ENCODE measurements around the gene BTAF1.

BTAF1 gene

DNA sequence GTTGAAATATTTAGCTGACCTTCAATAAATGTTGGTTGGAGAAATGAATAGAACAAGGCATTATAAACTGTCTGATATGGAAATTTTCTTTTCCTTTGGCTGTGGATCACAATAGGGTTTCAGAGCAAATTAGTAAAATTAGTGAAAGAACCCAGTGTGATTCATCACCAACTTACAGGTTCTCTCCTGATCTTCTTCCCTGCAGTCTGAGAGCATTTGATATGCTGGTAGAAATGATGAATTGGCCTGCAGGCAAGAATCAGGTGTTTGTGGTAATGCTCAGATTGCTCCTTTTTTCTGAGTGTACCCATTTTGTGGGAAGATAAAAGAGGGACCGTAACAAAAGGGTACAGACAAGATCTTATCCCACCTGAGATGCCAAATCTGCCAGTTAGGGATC is 51.9 kb downstream of the BTAF1 start:
- no peaks in the 10 kb centered on the region for H3K4me1 ChIP-seq (ENCODE audit: insufficient read depth, poor library complexity, severe bottlenecking)
- H3K27ac ChIP-seq (ENCODE audit: poor library complexity, severe bottlenecking), result no peak overlapping the region
- H3K36me3 ChIP-seq (ENCODE audit: low read depth), result peaks cover 43% of the 10 kb centered on the region
- no peaks in the 10 kb centered on the region for H3K27me3 ChIP-seq (ENCODE audit: insufficient read depth, poor library complexity, severe bottlenecking)
- TF ChIP-seq, protein P1, sequence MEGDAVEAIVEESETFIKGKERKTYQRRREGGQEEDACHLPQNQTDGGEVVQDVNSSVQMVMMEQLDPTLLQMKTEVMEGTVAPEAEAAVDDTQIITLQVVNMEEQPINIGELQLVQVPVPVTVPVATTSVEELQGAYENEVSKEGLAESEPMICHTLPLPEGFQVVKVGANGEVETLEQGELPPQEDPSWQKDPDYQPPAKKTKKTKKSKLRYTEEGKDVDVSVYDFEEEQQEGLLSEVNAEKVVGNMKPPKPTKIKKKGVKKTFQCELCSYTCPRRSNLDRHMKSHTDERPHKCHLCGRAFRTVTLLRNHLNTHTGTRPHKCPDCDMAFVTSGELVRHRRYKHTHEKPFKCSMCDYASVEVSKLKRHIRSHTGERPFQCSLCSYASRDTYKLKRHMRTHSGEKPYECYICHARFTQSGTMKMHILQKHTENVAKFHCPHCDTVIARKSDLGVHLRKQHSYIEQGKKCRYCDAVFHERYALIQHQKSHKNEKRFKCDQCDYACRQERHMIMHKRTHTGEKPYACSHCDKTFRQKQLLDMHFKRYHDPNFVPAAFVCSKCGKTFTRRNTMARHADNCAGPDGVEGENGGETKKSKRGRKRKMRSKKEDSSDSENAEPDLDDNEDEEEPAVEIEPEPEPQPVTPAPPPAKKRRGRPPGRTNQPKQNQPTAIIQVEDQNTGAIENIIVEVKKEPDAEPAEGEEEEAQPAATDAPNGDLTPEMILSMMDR (IDR thresholded peaks at IDR 0.05; ENCODE audit: poor library complexity, severe bottlenecking), result no peak
- no peaks in the 10 kb centered on the region for H3K9me3 ChIP-seq (ENCODE audit: severe bottlenecking)
- no peak overlapping the region for H3K4me3 ChIP-seq (ENCODE audit: severe bottlenecking)
- no peak for DNase-seq (ENCODE audit: low spot score)
- no peak for ATAC-seq (ENCODE audit: low read depth)

DNA sequence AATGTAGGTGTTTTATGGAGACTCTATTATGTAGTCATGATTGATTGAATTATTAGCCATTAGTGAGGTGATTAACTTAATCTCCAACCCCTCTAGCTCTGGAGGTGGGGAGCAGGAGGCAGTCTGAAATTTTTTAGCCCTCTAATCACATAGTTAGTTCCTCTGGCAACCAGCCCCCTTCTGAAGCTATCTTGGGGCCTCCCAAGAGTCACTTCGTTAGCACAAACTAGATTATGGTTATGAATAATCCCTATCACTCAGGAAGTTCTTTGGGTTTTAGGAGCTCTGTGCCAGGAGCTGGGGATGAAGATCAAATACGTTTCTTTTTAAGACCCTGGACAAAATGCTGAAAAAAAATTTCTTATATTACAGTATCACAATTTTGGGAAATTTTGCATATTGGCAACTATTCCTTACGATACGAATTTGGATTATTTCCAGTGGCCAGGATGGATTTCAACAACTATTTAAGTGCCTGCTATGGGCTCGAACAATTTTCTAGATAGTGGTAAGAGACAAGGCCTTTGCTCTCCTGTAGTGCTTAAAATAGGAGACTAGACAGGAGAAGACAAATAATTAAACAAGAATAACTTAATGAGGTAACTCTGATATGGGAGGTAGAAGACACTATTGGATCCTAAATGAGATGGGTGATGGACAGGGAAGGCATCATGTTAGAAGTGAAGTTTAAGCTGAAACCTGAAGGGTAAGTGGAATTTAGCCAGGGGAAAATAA is 52.9 kb downstream of the BTAF1 start:
- Histone ChIP-seq H3K27me3 (ENCODE audit: insufficient read depth, poor library complexity, severe bottlenecking) (no peaks in the 10 kb centered on the region), H3K27ac (ENCODE audit: poor library complexity, severe bottlenecking) (no peak overlapping the region), H3K9me3 (ENCODE audit: severe bottlenecking) (no peaks in the 10 kb centered on the region), H3K4me3 (ENCODE audit: severe bottlenecking) (no peak overlapping the region), H3K36me3 (ENCODE audit: low read depth) (peaks cover 46% of the 10 kb centered on the region), H3K4me1 (ENCODE audit: insufficient read depth, poor library complexity, severe bottlenecking) (no peaks in the 10 kb centered on the region)
- TF ChIP-seq, protein P1 (IDR thresholded peaks at IDR 0.05; ENCODE audit: poor library complexity, severe bottlenecking), result no peak
- ATAC-seq (ENCODE audit: low read depth) (no peak), DNase-seq (ENCODE audit: low spot score) (no peak)

DNA sequence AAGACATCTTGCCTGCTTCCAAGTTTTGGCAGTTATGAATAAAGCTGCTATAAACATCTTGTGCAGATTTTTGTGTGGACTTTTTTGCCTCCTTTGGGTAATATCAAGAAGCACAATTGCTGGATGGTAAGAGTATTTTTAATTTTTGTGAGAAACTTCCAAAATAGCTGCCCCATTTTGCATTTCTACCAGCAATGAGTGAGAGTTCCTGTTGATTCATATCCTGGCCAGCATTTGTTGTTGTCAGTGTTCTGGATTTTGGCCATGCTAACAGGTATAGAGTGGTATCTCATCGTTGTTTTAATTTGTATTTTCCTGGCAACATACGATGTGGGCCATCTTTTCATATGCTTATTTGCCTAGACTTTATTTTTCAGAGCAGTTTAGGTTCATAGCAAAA is 53.9 kb downstream of the BTAF1 start:
- H3K9me3 ChIP-seq (ENCODE audit: severe bottlenecking), result no peaks in the 10 kb centered on the region
- H3K27me3 ChIP-seq (ENCODE audit: insufficient read depth, poor library complexity, severe bottlenecking), result no peaks in the 10 kb centered on the region
- H3K27ac ChIP-seq (ENCODE audit: poor library complexity, severe bottlenecking), result no peak overlapping the region
- no peaks in the 10 kb centered on the region for H3K4me1 ChIP-seq (ENCODE audit: insufficient read depth, poor library complexity, severe bottlenecking)
- DNase-seq (ENCODE audit: low spot score), result no peak
- TF ChIP-seq, protein P1 (IDR thresholded peaks at IDR 0.05; ENCODE audit: poor library complexity, severe bottlenecking), result no peak
- H3K36me3 ChIP-seq (ENCODE audit: low read depth), result peaks cover 48% of the 10 kb centered on the region
- no peak overlapping the region for H3K4me3 ChIP-seq (ENCODE audit: severe bottlenecking)
- no peak for ATAC-seq (ENCODE audit: low read depth)

DNA sequence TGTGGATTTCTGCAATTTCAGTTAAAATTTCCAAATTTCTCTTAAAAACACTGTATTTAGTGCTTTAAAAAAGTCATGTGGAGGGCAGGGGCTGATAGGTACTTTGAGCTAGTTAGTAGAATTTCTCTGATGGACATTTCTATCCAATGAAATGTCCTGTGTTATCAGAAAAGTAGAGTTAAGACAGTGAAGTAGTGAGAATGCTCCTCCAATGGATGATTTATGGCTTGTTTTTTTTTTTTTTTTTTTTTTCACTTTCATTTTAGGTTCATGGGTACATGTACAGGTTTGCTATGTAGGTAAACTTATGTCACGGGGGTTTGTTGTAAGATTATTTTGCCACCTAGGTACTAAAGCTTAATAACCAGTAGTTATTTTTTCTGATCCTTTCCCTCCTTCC is 55.0 kb downstream of the BTAF1 start:
- ATAC-seq (ENCODE audit: low read depth) (no peak), DNase-seq (ENCODE audit: low spot score) (no peak)
- Histone ChIP-seq H3K36me3 (ENCODE audit: low read depth) (peaks cover 51% of the 10 kb centered on the region), H3K4me1 (ENCODE audit: insufficient read depth, poor library complexity, severe bottlenecking) (no peaks in the 10 kb centered on the region), H3K27me3 (ENCODE audit: insufficient read depth, poor library complexity, severe bottlenecking) (no peaks in the 10 kb centered on the region), H3K4me3 (ENCODE audit: severe bottlenecking) (no peak overlapping the region), H3K9me3 (ENCODE audit: severe bottlenecking) (no peaks in the 10 kb centered on the region), H3K27ac (ENCODE audit: poor library complexity, severe bottlenecking) (no peak overlapping the region)
- TF ChIP-seq, protein P1 (IDR thresholded peaks at IDR 0.05; ENCODE audit: poor library complexity, severe bottlenecking), result no peak

DNA sequence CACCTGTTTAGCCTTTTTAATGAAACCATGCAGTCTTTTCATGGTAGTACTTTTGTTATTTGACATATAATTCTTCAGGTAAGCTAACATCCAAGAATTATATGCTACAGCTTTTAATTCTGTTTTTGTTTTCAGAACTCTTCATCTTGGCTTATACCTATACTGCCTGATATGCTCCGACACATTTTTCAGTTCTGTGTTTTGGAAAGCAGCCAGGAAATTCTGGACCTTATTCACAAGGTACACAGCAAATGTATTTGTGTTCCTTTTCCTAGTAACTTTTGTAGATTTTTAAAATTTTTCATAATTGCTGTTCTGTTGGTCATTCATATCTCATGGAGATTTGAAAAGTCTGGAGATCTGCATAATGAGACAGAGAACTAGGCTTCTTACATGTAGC is 56.7 kb downstream of the BTAF1 start:
- Histone ChIP-seq H3K4me3 (ENCODE audit: severe bottlenecking) (no peak overlapping the region), H3K36me3 (ENCODE audit: low read depth) (peaks cover 66% of the 10 kb centered on the region), H3K27me3 (ENCODE audit: insufficient read depth, poor library complexity, severe bottlenecking) (no peaks in the 10 kb centered on the region), H3K27ac (ENCODE audit: poor library complexity, severe bottlenecking) (no peak overlapping the region), H3K9me3 (ENCODE audit: severe bottlenecking) (no peaks in the 10 kb centered on the region), H3K4me1 (ENCODE audit: insufficient read depth, poor library complexity, severe bottlenecking) (no peaks in the 10 kb centered on the region)
- DNase-seq (ENCODE audit: low spot score) (no peak), ATAC-seq (ENCODE audit: low read depth) (no peak)
- TF ChIP-seq, protein P1 (IDR thresholded peaks at IDR 0.05; ENCODE audit: poor library complexity, severe bottlenecking), result no peak
